ENCODE data around the gene PKD1L1.
"Not testable (repeated sequence)": the region's sequence is repeated elsewhere in the genome, so short reads cannot be mapped to it uniquely, and the experiment has no call there.

The PKD1L1 gene

GRCh38 chr7:47948141-47948790 is at the start of gene PKD1L1:
Gene PKD1L1 (minus strand): TSS chr7:47948466. CDS start chr7:47948440, 26 bp downstream.
- ATAC-seq = no peak

GRCh38 chr7:47992446-47992845 is 44.2 kb upstream of the PKD1L1 start:
- no peak for ATAC-seq

- peak; percentile 97 to 98 for ATAC-seq
These were observed 43.6 kb upstream of the PKD1L1 start for GRCh38 chr7:47991741-47992311.

- ATAC-seq = no peak
These were observed 43.0 kb upstream of the PKD1L1 start for GRCh38 chr7:47991270-47991669.

- no peak for ATAC-seq
These were observed 42.3 kb upstream of the PKD1L1 start for GRCh38 chr7:47990592-47990991.

GRCh38 chr7:47989607-47990400 is 41.5 kb upstream of the PKD1L1 start:
- not testable (repeated sequence) for ATAC-seq

- no peak for ATAC-seq
These were observed 40.5 kb upstream of the PKD1L1 start for GRCh38 chr7:47988496-47989386.

- ATAC-seq = no peak
These were observed 34.3 kb upstream of the PKD1L1 start for GRCh38 chr7:47982610-47983009.

- ATAC-seq = not testable (repeated sequence)
These were observed 32.4 kb upstream of the PKD1L1 start for GRCh38 chr7:47980648-47981047.

- no peak for ATAC-seq
These were observed 31.5 kb upstream of the PKD1L1 start for GRCh38 chr7:47979832-47980181.

- peak; percentile 98 to 99 for ATAC-seq
These were observed 31.0 kb upstream of the PKD1L1 start, which contains the start of gene HUS1 for GRCh38 chr7:47979145-47979831. Gene HUS1 (minus strand): TSS chr7:47979615. CDS start chr7:47979519, 96 bp downstream.

- no peak for ATAC-seq
These were observed 30.5 kb upstream of the PKD1L1 start for GRCh38 chr7:47978790-47979144.

- ATAC-seq = peak; percentile 37 to 51
These were observed 25.5 kb upstream of the PKD1L1 start for GRCh38 chr7:47973739-47974138.

GRCh38 chr7:47970761-47971160 is 22.5 kb upstream of the PKD1L1 start:
- no peak for ATAC-seq

- ATAC-seq = peak; percentile 69 to 70
These were observed 20.8 kb upstream of the PKD1L1 start for GRCh38 chr7:47968847-47969774.

GRCh38 chr7:47967708-47968107 is 19.4 kb upstream of the PKD1L1 start:
- ATAC-seq = no peak

GRCh38 chr7:47967123-47967522 is 18.9 kb upstream of the PKD1L1 start:
- no peak for ATAC-seq

GRCh38 chr7:47965456-47965855 is 17.2 kb upstream of the PKD1L1 start:
- no peak for ATAC-seq

GRCh38 chr7:47962262-47962661 is 14.0 kb upstream of the PKD1L1 start:
- ATAC-seq = no peak

GRCh38 chr7:47957156-47957555 is 8.9 kb upstream of the PKD1L1 start:
- ATAC-seq = no peak

- no peak for ATAC-seq
These were observed 8.0 kb upstream of the PKD1L1 start for GRCh38 chr7:47956220-47956619.
